Ishikawa (cell line): ENCODE measurements around the gene SLC39A6.

Source experiments
- CEBPB ChIP-seq: IDR thresholded peaks from 2 replicates; pipeline ENCODE4 v1.6.1; 2012
- CREB1 ChIP-seq: IDR thresholded peaks from 2 replicates; pipeline ENCODE4 v1.6.1; 2012; ENCODE audit warnings: low read depth
- EGR1 ChIP-seq: IDR thresholded peaks from 2 replicates; pipeline ENCODE4 v1.6.1; 2012
- FOXM1 ChIP-seq: IDR thresholded peaks from 2 replicates; pipeline ENCODE4 v1.6.1; 2012; ENCODE audit warnings: low read depth, borderline replicate concordance
- MAX ChIP-seq: IDR thresholded peaks from 2 replicates; pipeline ENCODE4 v1.6.1; 2012
- RAD21 ChIP-seq: IDR thresholded peaks from 2 replicates; pipeline ENCODE4 v1.6.1; 2012; ENCODE audit warnings: low read depth
- REST ChIP-seq: IDR thresholded peaks from 2 replicates; pipeline ENCODE4 v1.6.1; 2012; ENCODE audit warnings: low read depth, mild to moderate bottlenecking
- TAF1 ChIP-seq: IDR thresholded peaks from 2 replicates; pipeline ENCODE4 v1.6.1; 2012; ENCODE audit warnings: low read depth, mild to moderate bottlenecking
- YY1 ChIP-seq: IDR thresholded peaks from 2 replicates; pipeline ENCODE4 v1.6.1; 2012; ENCODE audit warnings: low read depth
- ZBTB7A ChIP-seq: IDR thresholded peaks from 2 replicates; pipeline ENCODE4 v1.6.1; 2012; ENCODE audit warnings: low read depth

GRCh38 chr18:36075862-36076587 is 53.1 kb downstream of the SLC39A6 start:
- TF ChIP-seq ZBTB7A (no peak), RAD21 (no peak), MAX (no peak), CREB1 (no peak), CEBPB (peak; percentile 93), EGR1 (no peak), YY1 (no peak), REST (no peak), TAF1 (no peak), FOXM1 (no peak)
